Central memory CD8-positive, alpha-beta T cell (primary cell): ENCODE results near the gene PHKG2.

Experiments used
- ATAC-seq: fragments of 150-1000 bp; cut with Tn5 transposase; replicated peaks from 2 replicates; pipeline ENCODE4 v1.10.0; 2022; ENCODE audit warnings: mild to moderate bottlenecking, moderate FRiP score, moderate number of reproducible peaks; ENCODE audit not compliant: poor library complexity, severe bottlenecking; ENCODE audit errors: extremely low read depth
- DNase-seq, 2 donors: peaks; one replicate each; pipeline ENCODE4 v3.0.0; 2021; ENCODE audit warnings: low spot score in 2 of 2
- H3K27ac Mint-ChIP-seq: one replicate; pipeline ENCODE4 v1.8.0; 2022; ENCODE audit warnings: low read depth, mild to moderate bottlenecking, moderate library complexity, mixed read lengths
- H3K27me3 Mint-ChIP-seq: one replicate; pipeline ENCODE4 v1.8.0; 2022; ENCODE audit warnings: mixed read lengths
- H3K36me3 Mint-ChIP-seq: one replicate; pipeline ENCODE4 v1.8.0; 2022; ENCODE audit warnings: mild to moderate bottlenecking, moderate library complexity, mixed read lengths; ENCODE audit not compliant: insufficient read depth
- H3K4me1 Mint-ChIP-seq: one replicate; pipeline ENCODE4 v1.8.0; 2022; ENCODE audit warnings: mixed read lengths
- H3K4me3 Mint-ChIP-seq: one replicate; pipeline ENCODE4 v1.8.0; 2022; ENCODE audit warnings: mild to moderate bottlenecking, moderate library complexity, mixed read lengths
- H3K9me3 Mint-ChIP-seq: one replicate; pipeline ENCODE4 v1.8.0; 2022; ENCODE audit warnings: mixed read lengths

Gene PHKG2

DNA sequence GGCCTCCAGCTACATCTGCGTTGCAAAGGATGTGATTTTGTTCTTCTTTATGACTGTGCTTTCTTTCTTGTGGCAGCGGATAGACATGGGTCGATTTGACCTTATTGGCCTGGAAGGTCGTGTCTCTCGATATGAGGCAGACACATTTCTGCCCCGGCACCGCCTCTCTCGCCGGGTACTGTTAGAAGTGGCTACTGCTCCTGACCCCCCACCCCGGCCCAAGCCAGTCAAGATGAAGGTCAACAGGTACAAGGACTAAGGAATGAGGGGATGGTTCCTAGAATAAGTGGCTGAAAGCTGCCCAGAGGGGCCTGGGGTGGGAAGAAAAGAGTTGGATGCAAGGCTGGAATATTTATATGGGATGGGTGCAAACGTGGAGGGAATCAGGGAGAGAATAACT is 28.1 kb upstream of the PHKG2 start:
- no peaks in the 10 kb centered on the region for H3K27me3 Mint-ChIP-seq
- H3K4me1 Mint-ChIP-seq: peaks cover 43% of the 10 kb centered on the region
- DNase-seq: no peak
- no peaks in the 10 kb centered on the region for H3K9me3 Mint-ChIP-seq
- H3K27ac Mint-ChIP-seq: peak overlapping the region; percentile 86
- no peak overlapping the region for H3K4me3 Mint-ChIP-seq
- H3K36me3 Mint-ChIP-seq: peaks cover 76% of the 10 kb centered on the region
- ATAC-seq: no peak

DNA sequence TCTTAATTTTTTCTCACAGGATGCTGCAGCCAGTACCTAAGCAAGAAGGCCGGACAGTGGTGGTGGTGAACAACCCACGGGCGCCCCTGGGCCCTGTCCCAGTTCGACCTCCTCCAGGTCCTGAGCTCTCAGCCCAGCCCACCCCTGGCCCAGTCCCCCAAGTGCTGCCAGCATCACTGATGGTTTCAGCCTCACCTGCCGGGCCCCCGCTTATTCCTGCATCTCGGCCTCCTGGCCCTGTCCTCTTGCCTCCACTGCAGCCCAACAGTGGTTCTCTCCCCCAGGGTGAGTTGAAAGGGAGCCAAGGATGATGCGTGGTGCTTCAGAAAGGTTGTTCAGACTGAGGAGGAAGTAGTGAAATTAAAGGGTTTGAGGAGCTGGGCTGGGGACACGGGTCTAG is 27.5 kb upstream of the PHKG2 start:
- ATAC-seq: no peak
- H3K36me3 Mint-ChIP-seq: peaks cover 77% of the 10 kb centered on the region
- H3K4me3 Mint-ChIP-seq: no peak overlapping the region
- H3K4me1 Mint-ChIP-seq: peaks cover 39% of the 10 kb centered on the region
- no peaks in the 10 kb centered on the region for H3K9me3 Mint-ChIP-seq
- DNase-seq: no peak
- peak overlapping the region; percentile 86 for H3K27ac Mint-ChIP-seq
- H3K27me3 Mint-ChIP-seq: no peaks in the 10 kb centered on the region

DNA sequence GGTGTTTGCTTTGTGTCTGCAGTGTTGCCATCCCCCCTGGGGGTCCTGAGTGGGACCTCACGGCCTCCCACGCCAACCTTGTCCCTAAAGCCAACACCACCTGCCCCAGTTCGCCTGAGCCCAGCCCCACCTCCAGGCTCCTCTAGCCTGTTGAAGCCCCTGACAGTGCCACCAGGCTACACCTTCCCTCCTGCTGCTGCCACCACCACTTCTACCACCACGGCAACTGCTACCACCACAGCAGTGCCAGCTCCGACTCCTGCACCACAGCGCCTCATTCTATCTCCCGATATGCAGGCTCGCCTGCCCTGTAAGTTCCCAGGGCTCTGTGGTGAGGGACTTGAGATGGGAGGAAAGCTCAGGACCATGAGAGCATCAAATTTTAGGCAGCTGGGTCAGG is 27.1 kb upstream of the PHKG2 start:
- H3K9me3 Mint-ChIP-seq: no peaks in the 10 kb centered on the region
- peak overlapping the region; percentile 86 for H3K27ac Mint-ChIP-seq
- no peak for ATAC-seq
- H3K36me3 Mint-ChIP-seq: peaks cover 75% of the 10 kb centered on the region
- peaks cover 34% of the 10 kb centered on the region for H3K4me1 Mint-ChIP-seq
- H3K27me3 Mint-ChIP-seq: no peaks in the 10 kb centered on the region
- DNase-seq: no peak
- H3K4me3 Mint-ChIP-seq: no peak overlapping the region

DNA sequence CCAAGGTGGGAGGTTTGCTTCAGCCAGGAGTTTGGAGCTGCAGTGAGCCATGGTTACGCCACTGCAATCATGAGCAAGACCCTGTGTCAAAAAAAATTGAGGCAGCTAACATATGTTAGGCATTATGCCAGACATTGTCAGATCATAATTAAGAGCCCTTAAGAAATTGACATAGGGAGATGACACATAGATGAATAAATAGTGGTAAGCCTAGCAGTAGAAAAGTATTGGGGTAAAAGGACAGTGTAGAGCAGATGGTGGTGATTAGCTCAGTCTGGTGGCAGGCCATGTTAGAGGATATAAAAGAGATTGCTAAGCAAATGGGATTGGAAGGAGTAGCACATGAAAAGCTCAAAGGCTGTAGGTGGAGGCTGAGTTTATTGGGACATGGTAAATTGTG is 26.6 kb upstream of the PHKG2 start:
- Mint-ChIP-seq H3K4me1 (peaks cover 29% of the 10 kb centered on the region), H3K36me3 (peaks cover 71% of the 10 kb centered on the region), H3K27ac (no peak overlapping the region), H3K27me3 (no peaks in the 10 kb centered on the region), H3K4me3 (no peak overlapping the region), H3K9me3 (no peaks in the 10 kb centered on the region)
- no peak for ATAC-seq
- no peak for DNase-seq

DNA sequence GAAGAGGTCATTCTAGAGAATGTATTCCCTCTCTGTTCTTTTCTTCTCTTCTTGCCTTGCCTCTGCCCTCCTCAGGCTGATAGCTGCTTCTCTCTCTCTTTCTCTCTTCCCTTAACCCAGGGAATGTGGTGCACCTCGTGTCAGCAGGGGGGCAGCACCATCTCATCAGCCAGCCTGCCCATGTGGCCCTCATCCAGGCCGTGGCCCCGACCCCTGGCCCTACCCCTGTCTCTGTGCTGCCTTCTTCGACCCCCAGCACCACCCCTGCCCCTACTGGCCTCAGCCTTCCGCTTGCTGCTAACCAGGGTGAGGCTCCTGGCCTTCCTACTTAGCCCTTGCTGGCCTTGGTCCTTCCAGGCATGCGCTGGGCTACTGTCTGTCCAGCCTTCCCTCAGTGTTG is 25.8 kb upstream of the PHKG2 start:
- ATAC-seq: no peak
- Mint-ChIP-seq H3K36me3 (peaks cover 66% of the 10 kb centered on the region), H3K4me1 (peaks cover 22% of the 10 kb centered on the region), H3K9me3 (no peaks in the 10 kb centered on the region), H3K4me3 (no peak overlapping the region), H3K27ac (peak overlapping the region; percentile 53), H3K27me3 (no peaks in the 10 kb centered on the region)
- no peak for DNase-seq

DNA sequence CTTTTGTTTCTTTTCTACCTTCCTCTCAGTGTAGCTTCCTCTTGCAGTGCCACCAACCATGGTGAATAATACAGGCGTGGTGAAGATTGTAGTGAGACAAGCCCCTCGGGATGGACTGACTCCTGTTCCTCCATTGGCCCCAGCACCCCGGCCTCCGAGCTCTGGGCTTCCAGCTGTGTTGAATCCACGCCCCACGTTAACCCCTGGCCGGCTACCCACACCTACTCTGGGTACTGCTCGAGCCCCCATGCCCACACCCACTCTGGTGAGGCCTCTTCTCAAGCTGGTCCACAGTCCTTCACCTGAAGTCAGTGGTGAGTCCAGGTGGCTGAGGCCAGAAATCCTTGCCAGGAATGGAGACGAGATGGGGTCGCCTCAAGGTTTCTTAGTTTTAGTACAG is 25.3 kb upstream of the PHKG2 start:
- Mint-ChIP-seq H3K9me3 (no peaks in the 10 kb centered on the region), H3K27me3 (no peaks in the 10 kb centered on the region), H3K27ac (peak overlapping the region; percentile 53), H3K4me3 (no peak overlapping the region), H3K4me1 (peaks cover 22% of the 10 kb centered on the region), H3K36me3 (peaks cover 65% of the 10 kb centered on the region)
- ATAC-seq: no peak
- DNase-seq: no peak

DNA sequence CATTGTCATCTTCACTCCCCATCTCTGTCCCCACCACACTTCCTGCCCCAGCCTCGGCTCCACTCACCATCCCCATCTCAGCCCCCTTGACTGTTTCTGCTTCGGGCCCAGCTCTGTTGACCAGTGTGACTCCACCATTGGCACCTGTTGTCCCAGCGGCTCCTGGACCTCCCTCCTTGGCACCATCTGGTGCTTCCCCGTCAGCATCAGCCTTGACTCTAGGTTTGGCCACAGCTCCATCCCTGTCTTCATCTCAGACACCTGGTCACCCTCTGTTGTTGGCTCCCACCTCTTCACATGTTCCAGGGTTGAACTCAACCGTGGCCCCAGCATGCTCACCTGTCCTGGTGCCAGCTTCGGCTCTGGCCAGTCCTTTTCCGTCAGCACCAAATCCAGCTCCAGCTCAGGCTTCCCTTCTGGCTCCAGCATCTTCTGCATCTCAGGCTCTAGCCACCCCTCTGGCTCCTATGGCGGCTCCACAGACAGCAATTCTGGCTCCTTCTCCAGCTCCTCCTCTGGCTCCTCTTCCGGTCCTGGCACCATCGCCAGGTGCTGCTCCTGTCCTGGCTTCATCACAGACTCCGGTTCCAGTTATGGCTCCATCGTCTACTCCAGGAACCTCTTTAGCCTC is 24.4 kb upstream of the PHKG2 start:
- no peak overlapping the region for H3K4me3 Mint-ChIP-seq
- peaks cover 59% of the 10 kb centered on the region for H3K36me3 Mint-ChIP-seq
- H3K9me3 Mint-ChIP-seq: no peaks in the 10 kb centered on the region
- H3K27ac Mint-ChIP-seq: peak overlapping the region; percentile 81
- H3K27me3 Mint-ChIP-seq: no peaks in the 10 kb centered on the region
- ATAC-seq (no peak), DNase-seq (no peak)
- peaks cover 22% of the 10 kb centered on the region for H3K4me1 Mint-ChIP-seq

DNA sequence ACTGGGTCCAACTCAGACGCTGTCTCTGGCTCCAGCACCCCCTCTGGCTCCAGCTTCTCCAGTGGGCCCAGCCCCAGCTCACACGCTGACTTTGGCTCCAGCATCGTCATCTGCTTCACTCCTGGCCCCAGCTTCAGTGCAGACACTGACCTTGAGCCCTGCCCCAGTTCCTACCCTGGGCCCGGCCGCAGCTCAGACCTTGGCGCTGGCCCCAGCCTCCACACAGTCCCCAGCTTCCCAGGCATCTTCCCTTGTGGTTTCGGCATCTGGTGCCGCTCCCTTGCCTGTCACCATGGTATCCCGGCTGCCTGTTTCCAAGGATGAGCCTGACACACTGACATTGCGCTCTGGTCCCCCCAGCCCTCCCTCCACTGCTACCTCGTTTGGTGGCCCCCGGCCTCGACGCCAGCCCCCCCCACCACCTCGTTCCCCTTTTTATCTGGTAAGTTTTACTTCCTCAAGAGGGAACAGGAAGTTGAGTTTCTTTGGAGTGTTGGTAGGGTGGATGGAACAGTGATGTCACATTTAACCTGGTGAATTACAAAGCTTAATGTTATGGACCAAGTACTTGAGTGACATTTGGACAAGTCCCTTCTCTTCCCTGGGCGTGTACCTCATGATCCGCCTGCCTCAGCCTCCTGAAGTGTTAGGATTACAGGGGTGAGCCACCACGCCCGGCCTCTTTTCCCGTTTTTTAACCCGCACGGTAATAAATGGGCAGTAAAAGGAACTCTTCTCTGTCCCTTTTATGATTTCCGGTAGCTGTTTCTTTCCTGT is 23.4 kb upstream of the PHKG2 start:
- Mint-ChIP-seq H3K27ac (peak overlapping the region; percentile 81), H3K4me3 (no peak overlapping the region), H3K27me3 (no peaks in the 10 kb centered on the region), H3K36me3 (peaks cover 62% of the 10 kb centered on the region), H3K9me3 (no peaks in the 10 kb centered on the region), H3K4me1 (peaks cover 22% of the 10 kb centered on the region)
- no peak for ATAC-seq
- DNase-seq: no peak

DNA sequence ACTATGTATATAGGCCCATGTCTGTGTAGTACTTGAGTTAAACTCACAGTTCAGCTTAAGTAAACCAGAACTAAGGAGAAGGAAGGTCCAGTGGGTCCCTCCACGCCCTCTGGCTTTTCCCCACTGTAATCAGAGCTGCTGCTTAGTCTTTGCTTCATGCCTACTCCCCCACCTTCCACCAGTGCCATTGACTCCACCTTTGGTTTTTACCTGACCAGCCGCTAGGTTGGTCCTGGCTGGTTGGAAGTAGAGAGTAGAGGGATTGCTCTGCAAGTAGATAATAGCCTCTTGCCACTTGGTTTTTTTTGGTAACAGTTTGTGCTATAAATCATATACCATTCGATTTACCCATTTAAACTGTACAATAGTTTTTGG is 22.8 kb upstream of the PHKG2 start:
- Mint-ChIP-seq H3K27me3 (no peaks in the 10 kb centered on the region), H3K9me3 (no peaks in the 10 kb centered on the region), H3K4me1 (peaks cover 16% of the 10 kb centered on the region), H3K4me3 (no peak overlapping the region), H3K27ac (peak overlapping the region; percentile 42), H3K36me3 (peaks cover 64% of the 10 kb centered on the region)
- no peak for ATAC-seq
- DNase-seq: no peak

DNA sequence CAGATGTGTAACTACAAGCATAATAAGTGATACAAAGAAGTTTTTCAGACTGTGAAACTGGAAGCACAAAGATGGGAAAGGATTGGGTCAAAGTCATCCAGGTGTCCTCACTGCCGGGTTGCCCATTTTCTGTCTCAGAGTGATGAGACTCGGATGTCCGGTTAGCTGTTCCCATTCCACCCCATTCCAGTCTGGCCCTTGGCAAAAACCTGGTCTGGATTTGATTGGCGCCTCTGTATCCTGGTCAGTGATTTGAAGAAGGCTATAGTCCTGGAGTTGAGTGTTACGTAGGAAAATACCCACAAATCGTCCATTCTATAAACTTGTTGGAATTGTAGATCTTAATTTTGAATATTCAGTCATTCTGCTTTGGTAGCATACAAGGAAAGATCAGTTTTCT is 19.9 kb upstream of the PHKG2 start:
- ATAC-seq: no peak
- no peaks in the 10 kb centered on the region for H3K27me3 Mint-ChIP-seq
- DNase-seq: no peak
- no peaks in the 10 kb centered on the region for H3K9me3 Mint-ChIP-seq
- no peak overlapping the region for H3K4me3 Mint-ChIP-seq
- no peak overlapping the region for H3K27ac Mint-ChIP-seq
- H3K4me1 Mint-ChIP-seq: peaks cover 12% of the 10 kb centered on the region
- H3K36me3 Mint-ChIP-seq: peaks cover 61% of the 10 kb centered on the region

DNA sequence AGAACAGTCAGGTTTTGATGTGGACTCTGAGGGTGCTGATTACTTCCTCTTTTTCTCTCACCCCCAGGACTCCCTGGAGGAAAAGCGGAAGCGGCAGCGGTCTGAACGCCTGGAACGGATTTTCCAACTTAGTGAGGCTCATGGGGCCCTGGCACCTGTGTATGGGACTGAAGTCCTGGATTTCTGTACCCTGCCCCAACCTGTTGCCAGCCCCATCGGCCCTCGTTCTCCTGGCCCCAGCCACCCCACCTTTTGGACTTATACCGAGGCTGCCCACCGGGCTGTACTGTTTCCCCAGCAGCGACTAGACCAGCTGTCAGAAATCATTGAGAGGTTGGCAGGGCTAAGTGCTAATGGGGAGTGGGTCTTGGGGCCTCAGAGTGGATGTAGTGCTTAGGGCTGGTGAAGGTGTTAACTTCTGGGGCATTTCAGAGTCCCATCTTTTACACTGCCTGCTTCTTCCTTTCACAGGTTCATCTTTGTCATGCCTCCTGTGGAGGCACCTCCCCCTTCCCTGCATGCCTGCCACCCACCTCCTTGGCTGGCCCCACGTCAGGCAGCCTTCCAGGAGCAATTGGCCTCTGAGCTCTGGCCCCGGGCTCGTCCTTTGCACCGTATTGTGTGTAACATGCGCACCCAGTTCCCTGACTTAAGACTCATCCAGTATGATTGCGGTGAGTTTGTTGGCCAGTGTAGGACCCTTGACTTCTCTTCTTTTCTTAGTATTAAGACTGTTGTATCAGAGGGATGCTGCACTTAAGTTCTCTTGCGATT is 19.1 kb upstream of the PHKG2 start:
- ATAC-seq (no peak), DNase-seq (no peak)
- H3K4me1 Mint-ChIP-seq: peaks cover 6% of the 10 kb centered on the region
- H3K9me3 Mint-ChIP-seq: no peaks in the 10 kb centered on the region
- H3K36me3 Mint-ChIP-seq: peaks cover 65% of the 10 kb centered on the region
- H3K4me3 Mint-ChIP-seq: no peak overlapping the region
- H3K27me3 Mint-ChIP-seq: no peaks in the 10 kb centered on the region
- H3K27ac Mint-ChIP-seq: peak overlapping the region; percentile 6

DNA sequence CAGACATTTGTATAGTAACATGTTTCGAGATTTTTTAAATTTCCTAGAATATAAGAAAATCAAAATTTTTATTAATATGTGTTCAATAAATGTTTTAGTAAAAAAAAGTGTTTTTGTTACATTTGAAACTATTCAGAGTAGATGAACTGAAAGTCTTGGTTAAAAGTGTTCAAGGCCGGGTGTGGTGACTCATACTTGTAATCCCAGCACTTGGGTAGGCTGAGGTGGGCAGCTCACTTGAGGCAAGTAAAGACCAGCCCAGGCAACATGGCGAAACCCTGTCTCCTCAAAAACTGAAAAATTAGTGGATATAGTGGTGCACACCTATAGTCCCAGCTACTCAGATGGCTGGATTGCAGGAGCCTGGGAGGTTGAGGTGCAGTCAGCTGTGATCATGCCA is 16.8 kb upstream of the PHKG2 start:
- H3K4me1 Mint-ChIP-seq: no peaks in the 10 kb centered on the region
- no peak overlapping the region for H3K27ac Mint-ChIP-seq
- no peaks in the 10 kb centered on the region for H3K9me3 Mint-ChIP-seq
- no peaks in the 10 kb centered on the region for H3K27me3 Mint-ChIP-seq
- ATAC-seq: no peak
- no peak overlapping the region for H3K4me3 Mint-ChIP-seq
- peaks cover 72% of the 10 kb centered on the region for H3K36me3 Mint-ChIP-seq
- DNase-seq: no peak
